ENCODE measurements around the gene ACSL6. TPM values are rescaled to one million over a fixed set of nuclear protein-coding genes. Genes with fewer than 3 reads are reported as not detected.

Gene ACSL6
- total RNA-seq, 4 donors from 2014 or later: 0.17 to 0.82 TPM; not detected in 2

DNA sequence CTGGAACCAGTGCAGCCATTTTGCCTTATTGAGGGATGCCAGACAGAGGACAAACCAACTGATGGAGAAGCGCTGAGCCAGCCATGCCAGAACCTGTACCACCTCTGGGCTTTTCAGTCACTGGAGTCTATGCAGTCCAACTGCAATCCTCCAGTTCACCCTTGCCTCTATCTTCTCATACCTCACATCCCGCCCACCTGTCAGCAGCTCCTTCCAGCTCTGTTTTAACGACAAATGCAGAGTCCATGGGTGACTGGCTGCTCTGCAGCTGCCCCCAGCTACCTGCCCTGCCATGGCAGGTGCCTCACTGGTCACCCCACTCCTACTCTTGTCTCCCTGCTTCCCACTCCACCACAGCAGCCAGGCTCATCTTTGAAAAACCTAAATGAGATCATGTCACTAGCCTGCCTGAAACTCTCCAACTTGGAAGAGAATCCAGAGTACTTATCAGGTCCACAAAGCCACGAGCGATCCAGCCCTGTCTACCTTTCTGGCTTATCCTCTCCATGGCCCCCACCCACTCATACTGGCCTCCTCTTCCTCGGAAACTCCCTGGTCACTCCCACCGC, 14.0 kb upstream of the ACSL6 start:
- TF ChIP-seq, protein P1, sequence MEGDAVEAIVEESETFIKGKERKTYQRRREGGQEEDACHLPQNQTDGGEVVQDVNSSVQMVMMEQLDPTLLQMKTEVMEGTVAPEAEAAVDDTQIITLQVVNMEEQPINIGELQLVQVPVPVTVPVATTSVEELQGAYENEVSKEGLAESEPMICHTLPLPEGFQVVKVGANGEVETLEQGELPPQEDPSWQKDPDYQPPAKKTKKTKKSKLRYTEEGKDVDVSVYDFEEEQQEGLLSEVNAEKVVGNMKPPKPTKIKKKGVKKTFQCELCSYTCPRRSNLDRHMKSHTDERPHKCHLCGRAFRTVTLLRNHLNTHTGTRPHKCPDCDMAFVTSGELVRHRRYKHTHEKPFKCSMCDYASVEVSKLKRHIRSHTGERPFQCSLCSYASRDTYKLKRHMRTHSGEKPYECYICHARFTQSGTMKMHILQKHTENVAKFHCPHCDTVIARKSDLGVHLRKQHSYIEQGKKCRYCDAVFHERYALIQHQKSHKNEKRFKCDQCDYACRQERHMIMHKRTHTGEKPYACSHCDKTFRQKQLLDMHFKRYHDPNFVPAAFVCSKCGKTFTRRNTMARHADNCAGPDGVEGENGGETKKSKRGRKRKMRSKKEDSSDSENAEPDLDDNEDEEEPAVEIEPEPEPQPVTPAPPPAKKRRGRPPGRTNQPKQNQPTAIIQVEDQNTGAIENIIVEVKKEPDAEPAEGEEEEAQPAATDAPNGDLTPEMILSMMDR (IDR thresholded peaks at IDR 0.05; ENCODE audit: low read depth): no peak

GRCh38 chr5:132024789-132025402, 13.4 kb upstream of the ACSL6 start:
- TF ChIP-seq, protein P1 (IDR thresholded peaks at IDR 0.05; ENCODE audit: low read depth): no peak

GRCh38 chr5:132024117-132024435, 12.6 kb upstream of the ACSL6 start:
- TF ChIP-seq, protein P1 (IDR thresholded peaks at IDR 0.05; ENCODE audit: low read depth): no peak

DNA sequence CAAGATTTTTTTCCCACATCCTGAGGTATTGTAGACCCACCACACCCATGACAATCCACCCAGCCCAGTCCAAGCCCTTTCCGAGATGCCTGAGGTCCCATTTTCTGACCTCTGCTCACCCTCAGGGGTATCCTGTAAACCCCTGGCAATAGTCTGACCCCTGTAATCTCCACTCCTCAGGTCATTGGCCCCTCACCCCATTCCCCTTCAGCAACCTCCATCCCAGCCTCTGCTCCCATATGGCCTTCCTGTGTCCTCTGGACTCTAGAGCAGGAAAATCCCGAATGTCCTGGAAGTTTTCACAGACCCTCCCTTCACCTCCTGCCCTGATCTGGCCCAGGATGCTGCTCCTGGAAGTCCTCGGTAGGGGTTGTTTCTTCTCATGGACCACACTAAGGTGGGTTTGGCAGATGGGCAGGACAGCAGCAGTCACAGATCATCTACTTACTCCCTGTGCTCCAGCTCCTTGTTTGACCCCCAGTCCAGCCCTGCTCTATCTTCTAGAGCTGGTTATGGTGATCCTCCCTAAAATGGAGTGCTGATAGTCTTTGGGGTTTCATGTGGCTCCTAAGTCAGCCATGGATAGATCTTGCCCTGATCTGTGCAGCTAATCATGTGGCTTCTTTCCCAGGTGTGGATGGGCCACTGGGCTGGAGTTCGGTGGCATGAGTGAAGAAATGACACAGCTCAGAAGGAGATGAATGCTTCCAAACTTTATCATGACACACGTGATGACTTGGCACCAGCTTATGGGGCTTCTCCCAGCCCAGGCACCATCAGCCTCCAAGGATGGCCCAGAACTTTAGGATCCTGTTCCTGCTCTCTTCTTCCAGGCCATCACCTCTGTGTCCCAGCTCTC, 12.0 kb upstream of the ACSL6 start:
- TF ChIP-seq, protein P1 (IDR thresholded peaks at IDR 0.05; ENCODE audit: low read depth): no peak

DNA sequence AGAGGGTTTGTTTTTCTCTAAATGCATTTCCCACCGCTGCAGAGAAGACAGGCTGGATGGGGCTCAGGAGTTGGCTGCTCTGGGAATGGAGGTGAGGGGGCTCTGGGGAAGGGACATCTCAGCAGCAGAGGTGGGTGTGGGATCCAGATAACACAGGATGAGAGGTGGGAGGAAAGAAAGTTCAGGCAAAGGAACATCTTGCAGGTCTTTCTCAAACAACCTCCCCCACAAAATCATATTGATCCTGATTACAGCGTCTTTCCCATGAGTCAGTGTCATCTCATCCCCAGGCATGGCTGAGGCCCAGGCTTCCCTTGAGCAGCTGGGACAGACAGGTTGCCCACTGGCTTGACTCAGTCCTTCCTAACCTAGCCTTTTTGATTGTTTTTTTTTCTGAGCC, 11.3 kb upstream of the ACSL6 start:
- TF ChIP-seq, protein P1 (IDR thresholded peaks at IDR 0.05; ENCODE audit: low read depth): no peak

DNA sequence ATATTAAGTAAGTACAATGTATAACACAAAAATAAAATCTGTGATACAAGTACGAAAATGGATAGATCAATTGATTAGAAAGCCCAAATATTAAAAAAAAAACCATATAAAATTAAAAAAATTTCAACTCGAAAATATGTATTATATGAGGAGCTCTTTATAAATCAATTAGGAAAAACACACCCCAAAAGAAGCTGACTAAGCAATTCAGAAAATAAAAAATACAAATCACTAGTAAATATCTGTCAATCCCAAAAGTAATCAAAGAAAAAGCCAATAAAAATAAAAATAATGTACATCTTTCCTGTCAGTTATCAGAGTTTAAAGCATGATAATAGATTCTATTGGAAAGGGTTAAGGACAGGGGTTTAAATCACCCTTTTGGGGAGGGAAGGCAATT, 10.2 kb upstream of the ACSL6 start:
- TF ChIP-seq, protein P1 (IDR thresholded peaks at IDR 0.05; ENCODE audit: low read depth): no peak

All from subcutaneous adipose tissue (tissue), 4 donors.